ENCODE data around the gene ARAP2.

The ARAP2 gene

GRCh38 chr4:36042122-36042970 is 202.0 kb downstream of the ARAP2 start:
- no peak for DNase-seq (ENCODE audit: low read depth)

- no peak for DNase-seq (ENCODE audit: low read depth)
Measured at GRCh38 chr4:36041340-36041739, 203.0 kb downstream of the ARAP2 start.

- DNase-seq (ENCODE audit: low read depth): no peak
Measured at GRCh38 chr4:36039026-36039425, 205.3 kb downstream of the ARAP2 start.

GRCh38 chr4:36038491-36038890 is 205.8 kb downstream of the ARAP2 start:
- no peak for DNase-seq (ENCODE audit: low read depth)

- no peak for DNase-seq (ENCODE audit: low read depth)
Measured at GRCh38 chr4:36037127-36037526, 207.2 kb downstream of the ARAP2 start.

GRCh38 chr4:36029951-36030350 is 214.4 kb downstream of the ARAP2 start:
- no peak for DNase-seq (ENCODE audit: low read depth)

- DNase-seq (ENCODE audit: low read depth): no peak
Measured at GRCh38 chr4:36027203-36027602, 217.1 kb downstream of the ARAP2 start.

GRCh38 chr4:36026348-36026880 is 217.9 kb downstream of the ARAP2 start:
- DNase-seq (ENCODE audit: low read depth): no peak

- DNase-seq (ENCODE audit: low read depth): no peak
Measured at GRCh38 chr4:36024901-36025660, 219.2 kb downstream of the ARAP2 start.

- DNase-seq (ENCODE audit: low read depth): no peak
Measured at GRCh38 chr4:36020351-36020750, 224.0 kb downstream of the ARAP2 start.

All from fibroblast of the conjunctiva (primary cell).